Loucy (cell line): ENCODE measurements around the gene CRABP2.
A peak's percentile ranks its signal among the peaks of the same experiment; 100 is the strongest.

Experiments used
- H2AFZ ChIP-seq: fragments of 200-600 bp; sonication (generic); 2 replicates; pipeline ENCODE4 v1.6.0; 2016; ENCODE audit warnings: antibody characterized with exemption, mild to moderate bottlenecking, low read length, moderate library complexity
- H3F3A ChIP-seq: fragments of 200-600 bp; 2 replicates; pipeline ENCODE4 v1.6.0; 2016; ENCODE audit warnings: antibody characterized with exemption, low read depth, mild to moderate bottlenecking
- H3K27me3 ChIP-seq: fragments of 200-600 bp; sonication (generic); 2 replicates; pipeline ENCODE4 v1.6.1; 2014; ENCODE audit warnings: low read length, mild to moderate bottlenecking; ENCODE audit not compliant: insufficient read depth, poor library complexity, severe bottlenecking
- H3K36me3 ChIP-seq: fragments of 200-600 bp; sonication (generic); 2 replicates; pipeline ENCODE4 v1.6.1; 2016; ENCODE audit warnings: low read length; ENCODE audit not compliant: insufficient read depth
- H3K4me1 ChIP-seq: fragments of 200-600 bp; sonication (generic); 2 replicates; pipeline ENCODE4 v1.5.1; 2014; ENCODE audit warnings: low read length, mild to moderate bottlenecking; ENCODE audit not compliant: insufficient read depth, poor library complexity, severe bottlenecking
- H3K4me2 ChIP-seq: fragments of 200-600 bp; sonication (generic); 2 replicates; pipeline ENCODE4 v1.6.0; 2014; ENCODE audit warnings: antibody characterized with exemption, low read length, low read depth, mild to moderate bottlenecking; ENCODE audit not compliant: poor library complexity, severe bottlenecking
- H3K4me3 ChIP-seq: fragments of 200-600 bp; sonication (generic); 2 replicates; pipeline ENCODE4 v1.5.1; 2014; ENCODE audit warnings: low read length, mild to moderate bottlenecking, mixed read lengths; ENCODE audit not compliant: poor library complexity, severe bottlenecking
- H3K79me2 ChIP-seq: fragments of 200-600 bp; sonication (generic); 2 replicates; pipeline ENCODE4 v1.6.1; 2014; ENCODE audit warnings: low read length; ENCODE audit not compliant: insufficient read depth
- H3K9ac ChIP-seq: fragments of 200-600 bp; sonication (generic); 2 replicates; pipeline ENCODE4 v1.6.0; 2014; ENCODE audit warnings: mild to moderate bottlenecking, low read depth, low read length, moderate library complexity; ENCODE audit not compliant: poor library complexity, severe bottlenecking
- H3K9me2 ChIP-seq: fragments of 200-600 bp; sonication (generic); replicated peaks from 2 replicates; pipeline ENCODE4 v1.6.1; 2016; ENCODE audit warnings: low read depth, low read length, mixed read lengths
- H3K9me3 ChIP-seq: fragments of 200-600 bp; sonication (generic); 2 replicates; pipeline ENCODE4 v1.6.1; 2014; ENCODE audit warnings: mild to moderate bottlenecking, antibody characterized with exemption, low read length, low read depth; ENCODE audit not compliant: insufficient read depth
- H4K20me1 ChIP-seq: fragments of 200-600 bp; sonication (generic); 2 replicates; pipeline ENCODE4 v1.6.0; 2014; ENCODE audit warnings: antibody characterized with exemption, low read length, mild to moderate bottlenecking; ENCODE audit not compliant: insufficient read depth, poor library complexity, severe bottlenecking
- EZH2phosphoT487 ChIP-seq: fragments of 200-600 bp; IDR thresholded peaks from 2 replicates; pipeline ENCODE4 v1.6.1; 2018; ENCODE audit warnings: antibody characterized with exemption, mild to moderate bottlenecking, moderate library complexity, borderline replicate concordance
- TF ChIP-seq, protein P1 (sequence below): fragments of 200-600 bp; sonication (generic); conservative IDR thresholded peaks from 2 replicates; pipeline ENCODE4 v1.5.1; 2014; ENCODE audit warnings: mild to moderate bottlenecking, antibody characterized with exemption, low read length

CRABP2 gene

DNA sequence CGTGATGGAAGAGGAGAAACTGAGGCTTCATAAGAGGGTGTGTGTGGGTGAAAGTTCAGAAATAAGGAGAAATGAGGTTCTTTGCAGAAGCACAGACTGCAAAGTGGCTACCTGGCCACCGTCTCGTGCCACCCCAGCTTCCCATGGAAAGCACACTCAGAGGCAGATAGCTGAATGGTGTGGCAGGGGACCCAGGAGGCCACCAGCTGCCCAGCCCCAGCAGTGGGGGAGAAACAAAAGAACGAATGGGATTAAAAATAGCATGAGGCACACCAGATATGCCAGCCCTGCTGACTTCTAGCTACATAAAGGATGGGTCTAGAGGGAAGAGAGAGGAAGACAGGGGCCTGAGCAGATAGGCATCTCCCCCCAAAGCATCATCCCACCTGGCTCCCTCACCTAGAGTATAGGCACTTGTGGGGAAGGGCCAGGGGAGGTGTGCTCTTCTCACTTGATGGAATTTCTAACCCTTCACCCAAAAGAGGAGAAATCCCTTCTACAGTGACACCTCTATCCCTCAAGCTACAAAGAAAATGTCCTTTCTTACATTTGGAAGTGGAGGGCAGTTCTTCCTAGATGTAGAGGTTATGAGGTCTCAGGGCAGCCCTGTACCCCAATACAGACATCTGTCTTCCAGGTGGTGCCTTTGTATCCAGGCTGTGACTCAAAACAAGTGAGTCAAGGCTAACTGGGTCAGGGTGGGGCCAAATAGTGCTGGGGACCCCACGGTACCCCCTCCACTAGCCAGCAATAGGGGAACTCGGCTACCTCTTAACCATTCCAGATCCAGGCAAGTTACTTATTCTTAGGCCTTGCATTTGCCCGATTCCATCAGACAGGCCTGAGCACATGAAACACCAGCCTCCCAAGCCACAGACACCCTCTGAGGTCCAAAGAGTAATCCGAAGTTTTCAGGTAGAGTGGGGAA, 42.6 kb upstream of the CRABP2 start:
- H3K4me1 ChIP-seq, result peaks cover 33% of the 10 kb centered on the region
- H3K27me3 ChIP-seq, result peaks cover 6% of the 10 kb centered on the region
- H3K36me3 ChIP-seq, result peaks cover 25% of the 10 kb centered on the region; the same call in 1 of the 2 replicates
- H3K9me2 ChIP-seq, result no peaks in the 10 kb centered on the region
- H3K9ac ChIP-seq, result peak overlapping the region; percentile 100
- H2AFZ ChIP-seq, result no peak overlapping the region
- H3K4me3 ChIP-seq, result peak overlapping the region; percentile 90
- no peaks in the 10 kb centered on the region for H3K9me3 ChIP-seq
- peaks cover 97% of the 10 kb centered on the region for H3K79me2 ChIP-seq
- TF ChIP-seq EZH2phosphoT487, result no peak
- TF ChIP-seq, protein P1, sequence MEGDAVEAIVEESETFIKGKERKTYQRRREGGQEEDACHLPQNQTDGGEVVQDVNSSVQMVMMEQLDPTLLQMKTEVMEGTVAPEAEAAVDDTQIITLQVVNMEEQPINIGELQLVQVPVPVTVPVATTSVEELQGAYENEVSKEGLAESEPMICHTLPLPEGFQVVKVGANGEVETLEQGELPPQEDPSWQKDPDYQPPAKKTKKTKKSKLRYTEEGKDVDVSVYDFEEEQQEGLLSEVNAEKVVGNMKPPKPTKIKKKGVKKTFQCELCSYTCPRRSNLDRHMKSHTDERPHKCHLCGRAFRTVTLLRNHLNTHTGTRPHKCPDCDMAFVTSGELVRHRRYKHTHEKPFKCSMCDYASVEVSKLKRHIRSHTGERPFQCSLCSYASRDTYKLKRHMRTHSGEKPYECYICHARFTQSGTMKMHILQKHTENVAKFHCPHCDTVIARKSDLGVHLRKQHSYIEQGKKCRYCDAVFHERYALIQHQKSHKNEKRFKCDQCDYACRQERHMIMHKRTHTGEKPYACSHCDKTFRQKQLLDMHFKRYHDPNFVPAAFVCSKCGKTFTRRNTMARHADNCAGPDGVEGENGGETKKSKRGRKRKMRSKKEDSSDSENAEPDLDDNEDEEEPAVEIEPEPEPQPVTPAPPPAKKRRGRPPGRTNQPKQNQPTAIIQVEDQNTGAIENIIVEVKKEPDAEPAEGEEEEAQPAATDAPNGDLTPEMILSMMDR, result no peak
- H3F3A ChIP-seq, result peaks cover 4% of the 10 kb centered on the region; the same call in 1 of the 2 replicates
- peak overlapping the region; percentile 99 for H3K4me2 ChIP-seq
- peaks cover 55% of the 10 kb centered on the region for H4K20me1 ChIP-seq

DNA sequence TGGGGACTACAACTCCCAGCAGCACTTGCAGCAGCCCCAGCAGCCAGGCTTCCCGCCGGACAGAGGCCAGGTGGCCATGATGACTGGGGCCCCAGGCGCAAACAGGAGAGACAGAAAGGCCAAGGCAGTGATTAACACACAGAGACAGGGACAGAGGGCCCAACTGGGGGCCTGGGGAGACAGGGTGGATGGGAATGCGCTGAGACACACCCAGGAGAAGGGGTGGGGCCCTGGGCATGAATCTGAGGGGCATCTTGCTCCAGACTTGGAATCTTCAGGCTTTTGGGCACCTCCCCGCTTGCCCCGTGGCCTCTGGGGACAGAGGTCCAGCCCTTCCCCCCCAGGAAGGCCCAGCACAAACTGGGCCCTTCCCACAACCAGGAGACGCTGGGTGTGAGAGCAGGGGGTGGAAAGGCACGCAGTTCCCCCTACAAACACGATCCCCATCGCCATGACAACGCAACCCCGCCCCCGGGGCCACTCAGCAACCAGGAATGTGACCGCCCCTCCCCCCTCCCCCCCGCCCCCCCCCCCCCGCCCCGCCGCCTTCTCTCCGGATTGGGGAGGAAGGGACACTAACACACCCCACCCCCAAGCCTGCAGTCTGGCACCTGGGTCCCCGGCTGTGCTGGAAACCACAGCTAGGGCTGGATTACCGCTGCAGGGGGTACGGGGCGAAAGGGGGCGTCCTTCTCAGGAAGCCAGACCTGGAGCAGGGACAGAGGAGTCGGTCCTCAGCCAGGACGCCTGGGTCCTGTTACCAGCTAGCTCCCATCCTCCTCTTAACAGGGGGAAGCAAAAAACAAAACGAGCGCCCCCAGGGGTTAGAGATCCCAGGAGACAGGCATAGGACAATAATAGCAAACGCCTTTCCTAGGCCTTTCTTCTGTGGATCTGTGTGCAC, 41.6 kb upstream of the CRABP2 start:
- Histone ChIP-seq H3K36me3 (peaks cover 34% of the 10 kb centered on the region; the same call in 1 of the 2 replicates), H2AFZ (no peak overlapping the region), H3F3A (peaks cover 14% of the 10 kb centered on the region; the same call in 1 of the 2 replicates), H3K9me2 (no peaks in the 10 kb centered on the region), H3K79me2 (peaks cover 86% of the 10 kb centered on the region), H3K9me3 (no peaks in the 10 kb centered on the region), H3K4me3 (peak overlapping the region; percentile 90), H3K4me2 (peak overlapping the region; percentile 99), H3K9ac (peak overlapping the region; percentile 100), H3K27me3 (peaks cover 6% of the 10 kb centered on the region), H3K4me1 (peaks cover 28% of the 10 kb centered on the region), H4K20me1 (peaks cover 55% of the 10 kb centered on the region)
- no peak for TF ChIP-seq EZH2phosphoT487
- TF ChIP-seq, protein P1, result peak; percentile 55

DNA sequence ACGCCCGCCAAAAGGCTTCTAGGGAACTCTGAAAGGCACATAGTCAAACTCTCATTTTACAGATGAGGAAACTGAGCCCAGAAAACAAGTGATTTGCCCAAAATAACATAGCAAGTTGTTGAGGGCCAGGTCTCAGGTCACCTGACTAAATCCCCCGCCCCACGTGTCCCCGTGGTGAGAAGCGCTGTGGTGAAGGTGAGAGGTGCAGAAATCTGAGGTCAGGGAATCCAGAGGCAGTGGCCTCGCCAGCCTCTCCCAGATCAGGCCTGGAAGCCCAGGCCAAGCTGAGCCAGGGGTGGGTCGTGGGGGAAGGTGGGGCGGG, 41.0 kb upstream of the CRABP2 start:
- Histone ChIP-seq H3K36me3 (peaks cover 37% of the 10 kb centered on the region; the same call in 1 of the 2 replicates), H3K4me3 (peak overlapping the region; percentile 90), H2AFZ (no peak overlapping the region), H4K20me1 (peaks cover 55% of the 10 kb centered on the region), H3K27me3 (peaks cover 6% of the 10 kb centered on the region), H3K9me3 (no peaks in the 10 kb centered on the region), H3F3A (peaks cover 19% of the 10 kb centered on the region; the same call in 1 of the 2 replicates), H3K4me2 (peak overlapping the region; percentile 99), H3K4me1 (peaks cover 34% of the 10 kb centered on the region), H3K9me2 (no peaks in the 10 kb centered on the region), H3K79me2 (peaks cover 81% of the 10 kb centered on the region), H3K9ac (peak overlapping the region; percentile 77)
- TF ChIP-seq, protein P1, result no peak
- TF ChIP-seq EZH2phosphoT487, result no peak
